GM23338 (cell line): Measurements from ENCODE around the gene FAM228B. TPM values are rescaled to one million over a fixed set of nuclear protein-coding genes. Genes with fewer than 3 reads are reported as not detected.

Experiments
- ATAC-seq: fragments of 200-7000 bp; cut with Tn5 transposase; 3 replicates; pipeline ENCODE4 v1.9.1; 2020
- DNase-seq: peaks from one replicate; pipeline ENCODE4 v3.0.0-alpha.2; 2015; ENCODE audit warnings: low spot score
- H2AFZ ChIP-seq: fragments of 200-600 bp; sonication (generic); 2 replicates; pipeline ENCODE4 v1.8.0; 2016; ENCODE audit warnings: antibody characterized with exemption, mild to moderate bottlenecking, moderate library complexity
- H3F3A ChIP-seq: fragments of 200-600 bp; sonication (generic); replicated peaks from 2 replicates; pipeline ENCODE4 v1.8.0; 2017; ENCODE audit warnings: antibody characterized with exemption, mixed run types, low read depth
- H3K27ac ChIP-seq: fragments of 200-600 bp; sonication (generic); 2 replicates; pipeline ENCODE4 v1.6.1; 2016; ENCODE audit warnings: low read depth
- H3K27me3 ChIP-seq: fragments of 200-600 bp; sonication (generic); 2 replicates; pipeline ENCODE4 v1.8.0; 2016; ENCODE audit warnings: mild to moderate bottlenecking, mixed run types, moderate library complexity; ENCODE audit not compliant: insufficient read depth
- H3K36me3 ChIP-seq: fragments of 200-600 bp; sonication (generic); 2 replicates; pipeline ENCODE4 v1.8.0; 2016; ENCODE audit warnings: mild to moderate bottlenecking; ENCODE audit not compliant: insufficient read depth
- H3K4me1 ChIP-seq: fragments of 200-600 bp; sonication (generic); 2 replicates; pipeline ENCODE4 v1.8.0; 2016; ENCODE audit warnings: mild to moderate bottlenecking, moderate library complexity; ENCODE audit not compliant: insufficient read depth
- H3K4me2 ChIP-seq: fragments of 200-600 bp; sonication (generic); 2 replicates; pipeline ENCODE4 v1.7.1; 2017; ENCODE audit warnings: mixed run types
- H3K4me3 ChIP-seq: fragments of 200-600 bp; sonication (generic); 2 replicates; pipeline ENCODE4 v1.6.1; 2016; ENCODE audit warnings: mixed run types
- H3K79me2 ChIP-seq: fragments of 200-600 bp; sonication (generic); replicated peaks from 2 replicates; pipeline ENCODE4 v1.8.0; 2017; ENCODE audit warnings: mild to moderate bottlenecking; ENCODE audit not compliant: insufficient read depth
- H3K9me2 ChIP-seq: fragments of 200-600 bp; sonication (generic); 2 replicates; pipeline ENCODE4 v1.8.0; 2017; ENCODE audit not compliant: insufficient read depth
- H4K20me1 ChIP-seq: fragments of 200-600 bp; sonication (generic); replicated peaks from 2 replicates; pipeline ENCODE4 v1.8.0; 2017; ENCODE audit warnings: mild to moderate bottlenecking; ENCODE audit not compliant: insufficient read depth
- H3K27ac Mint-ChIP-seq: 2 replicates; pipeline ENCODE4 v1.8.0; 2020; ENCODE audit warnings: inconsistent platforms, mild to moderate bottlenecking, moderate library complexity, mixed read lengths
- H3K27me3 Mint-ChIP-seq: 3 replicates; pipeline ENCODE4 v1.8.0; 2022; ENCODE audit warnings: low read depth, mild to moderate bottlenecking, moderate library complexity, mixed read lengths, inconsistent platforms; ENCODE audit not compliant: insufficient read depth, poor library complexity
- H3K36me3 Mint-ChIP-seq: 3 replicates; pipeline ENCODE4 v1.8.0; 2021; ENCODE audit warnings: low read depth, mild to moderate bottlenecking, inconsistent platforms, moderate library complexity, mixed read lengths
- H3K4me1 Mint-ChIP-seq: 3 replicates; pipeline ENCODE4 v1.8.0; 2020; ENCODE audit warnings: mild to moderate bottlenecking, inconsistent platforms, mixed read lengths
- H3K4me3 Mint-ChIP-seq: 3 replicates; pipeline ENCODE4 v1.8.0; 2021; ENCODE audit warnings: moderate library complexity, mild to moderate bottlenecking, inconsistent platforms, mixed read lengths
- H3K9me3 Mint-ChIP-seq: 3 replicates; pipeline ENCODE4 v1.8.0; 2020; ENCODE audit warnings: moderate library complexity, mild to moderate bottlenecking, inconsistent platforms, mixed read lengths
- JUNB ChIP-seq: IDR thresholded peaks from one replicate; pipeline ENCODE4 v1.6.1; 2016; ENCODE audit warnings: antibody characterized with exemption; ENCODE audit not compliant: unreplicated experiment
- STAT1 ChIP-seq: IDR thresholded peaks from one replicate; pipeline ENCODE4 v1.6.1; 2016; ENCODE audit warnings: antibody characterized with exemption; ENCODE audit not compliant: unreplicated experiment
- ZNF114 ChIP-seq: fragments of 250-450 bp; sonication (Bioruptor Pico); IDR thresholded peaks from 2 replicates; pipeline ENCODE4 v1.5.0; 2020; ENCODE audit warnings: mild to moderate bottlenecking, moderate library complexity
- polyA plus RNA-seq: library from polyadenylated mRNA; unstranded; fragments of >200 nt; fragmentation: Nextera tagmentation; extraction: Ambion mirVana; gene quantifications from 2 replicates; pipeline ENCODE4 v1.2.1, GENCODE V29; 2016
- total RNA-seq: library from RNA; depleted of rRNA; stranded (reverse); fragments of >200 nt; shearing (Covaris generic); gene quantifications from 2 replicates; pipeline ENCODE4 v1.2.3, GENCODE V29; 2014
- TF ChIP-seq, protein P1 (sequence below): IDR thresholded peaks from one replicate; pipeline ENCODE4 v1.6.1; 2018; ENCODE audit warnings: antibody characterized with exemption; ENCODE audit not compliant: unreplicated experiment
- TF ChIP-seq, protein P2 (sequence below): fragments of 250-450 bp; sonication (Bioruptor Pico); IDR thresholded peaks from 2 replicates; pipeline ENCODE4 v1.5.0; 2020; ENCODE audit warnings: mild to moderate bottlenecking, moderate library complexity
- TF ChIP-seq, protein P3 (sequence below), 2 experiments: fragments of 200-600 bp in 1 of 2; sonication (generic) in 1 of 2; conservative IDR thresholded peaks; 2 replicates each; pipeline versions ENCODE4 v1.5.1 to v1.6.1; 2016 to 2017; ENCODE audit warnings: antibody characterized with exemption in 2 of 2, low read depth in 2 of 2, mild to moderate bottlenecking in 2 of 2, moderate library complexity in 1 of 2

Gene FAM228B
- total and polyA plus RNA-seq, 2 experiments from 2014 or later: 3.4 to 7.9 TPM

DNA sequence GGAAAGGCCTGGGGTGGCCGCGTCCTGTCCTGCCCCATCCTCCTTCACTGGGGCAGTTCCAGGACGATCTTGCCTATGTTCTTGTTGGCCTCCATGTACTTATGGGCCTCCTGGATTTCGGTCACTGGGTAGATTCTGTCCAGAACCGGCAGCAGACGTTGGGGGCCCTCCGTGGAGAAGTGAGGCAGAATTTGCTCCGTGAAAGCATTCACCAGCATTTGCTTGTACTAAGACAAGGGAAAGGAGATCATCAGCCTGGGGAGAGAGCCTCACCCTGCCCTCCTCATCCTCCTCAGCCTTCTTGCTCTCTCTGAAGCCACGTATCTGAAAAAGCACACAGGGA, 45.8 kb upstream of the FAM228B start:
- peak overlapping the region; percentile 87 for H2AFZ ChIP-seq
- Mint-ChIP-seq H3K9me3 (no peaks in the 10 kb centered on the region), H3K4me1 (peaks cover 20% of the 10 kb centered on the region), H3K27ac (peak overlapping the region; percentile 89), H3K27me3 (peaks cover 4% of the 10 kb centered on the region), H3K36me3 (peaks cover 54% of the 10 kb centered on the region), H3K4me3 (peak overlapping the region; percentile 96)
- H3F3A ChIP-seq: peaks cover 25% of the 10 kb centered on the region
- H3K4me3 ChIP-seq: peak overlapping the region; percentile 90
- peaks cover 35% of the 10 kb centered on the region for H3K79me2 ChIP-seq
- DNase-seq (no peak), ATAC-seq (no peak)
- peak overlapping the region; percentile 98 for H3K4me2 ChIP-seq
- no peaks in the 10 kb centered on the region for H3K9me2 ChIP-seq
- peak overlapping the region; percentile 93 for H3K27ac ChIP-seq
- no peaks in the 10 kb centered on the region for H3K27me3 ChIP-seq
- H4K20me1 ChIP-seq: no peaks in the 10 kb centered on the region; the same call in 1 of the 2 replicates
- TF ChIP-seq ZNF114 (CRISPR knock-in tag): no peak
- TF ChIP-seq, protein P1, sequence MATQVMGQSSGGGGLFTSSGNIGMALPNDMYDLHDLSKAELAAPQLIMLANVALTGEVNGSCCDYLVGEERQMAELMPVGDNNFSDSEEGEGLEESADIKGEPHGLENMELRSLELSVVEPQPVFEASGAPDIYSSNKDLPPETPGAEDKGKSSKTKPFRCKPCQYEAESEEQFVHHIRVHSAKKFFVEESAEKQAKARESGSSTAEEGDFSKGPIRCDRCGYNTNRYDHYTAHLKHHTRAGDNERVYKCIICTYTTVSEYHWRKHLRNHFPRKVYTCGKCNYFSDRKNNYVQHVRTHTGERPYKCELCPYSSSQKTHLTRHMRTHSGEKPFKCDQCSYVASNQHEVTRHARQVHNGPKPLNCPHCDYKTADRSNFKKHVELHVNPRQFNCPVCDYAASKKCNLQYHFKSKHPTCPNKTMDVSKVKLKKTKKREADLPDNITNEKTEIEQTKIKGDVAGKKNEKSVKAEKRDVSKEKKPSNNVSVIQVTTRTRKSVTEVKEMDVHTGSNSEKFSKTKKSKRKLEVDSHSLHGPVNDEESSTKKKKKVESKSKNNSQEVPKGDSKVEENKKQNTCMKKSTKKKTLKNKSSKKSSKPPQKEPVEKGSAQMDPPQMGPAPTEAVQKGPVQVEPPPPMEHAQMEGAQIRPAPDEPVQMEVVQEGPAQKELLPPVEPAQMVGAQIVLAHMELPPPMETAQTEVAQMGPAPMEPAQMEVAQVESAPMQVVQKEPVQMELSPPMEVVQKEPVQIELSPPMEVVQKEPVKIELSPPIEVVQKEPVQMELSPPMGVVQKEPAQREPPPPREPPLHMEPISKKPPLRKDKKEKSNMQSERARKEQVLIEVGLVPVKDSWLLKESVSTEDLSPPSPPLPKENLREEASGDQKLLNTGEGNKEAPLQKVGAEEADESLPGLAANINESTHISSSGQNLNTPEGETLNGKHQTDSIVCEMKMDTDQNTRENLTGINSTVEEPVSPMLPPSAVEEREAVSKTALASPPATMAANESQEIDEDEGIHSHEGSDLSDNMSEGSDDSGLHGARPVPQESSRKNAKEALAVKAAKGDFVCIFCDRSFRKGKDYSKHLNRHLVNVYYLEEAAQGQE: no peak
- peaks cover 28% of the 10 kb centered on the region for H3K4me1 ChIP-seq
- peaks cover 20% of the 10 kb centered on the region for H3K36me3 ChIP-seq

DNA sequence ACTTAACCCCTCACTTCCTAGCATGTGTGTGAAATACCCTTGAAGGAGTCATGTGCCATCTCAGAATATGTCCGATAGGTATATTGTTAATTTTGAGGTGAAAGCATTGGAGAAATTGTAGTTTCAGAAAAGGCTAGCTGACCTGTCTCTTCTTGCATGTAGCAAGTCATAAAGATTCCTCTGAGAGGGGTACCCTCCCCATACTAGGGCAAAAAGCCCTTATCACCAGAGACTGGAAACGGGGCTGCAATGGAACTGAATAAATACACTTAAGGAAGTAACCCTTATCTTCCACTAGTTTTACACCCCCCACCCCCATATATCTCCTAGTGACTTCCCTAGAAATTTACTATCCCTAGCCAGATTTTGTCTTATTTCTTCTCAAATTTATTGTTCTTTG, 45.4 kb upstream of the FAM228B start:
- no peak for DNase-seq
- H3K4me1 Mint-ChIP-seq: peaks cover 24% of the 10 kb centered on the region
- Histone ChIP-seq H3K4me1 (peaks cover 28% of the 10 kb centered on the region), H3K79me2 (peaks cover 33% of the 10 kb centered on the region), H3K4me2 (peak overlapping the region; percentile 98), H3F3A (peaks cover 27% of the 10 kb centered on the region), H3K27ac (peak overlapping the region; percentile 93; the same call in 1 of the 2 replicates), H2AFZ (peak overlapping the region; percentile 87; the same call in 1 of the 2 replicates), H3K9me2 (no peaks in the 10 kb centered on the region), H3K4me3 (peak overlapping the region; percentile 90), H3K36me3 (peaks cover 20% of the 10 kb centered on the region), H4K20me1 (no peaks in the 10 kb centered on the region; the same call in 1 of the 2 replicates), H3K27me3 (no peaks in the 10 kb centered on the region)
- H3K4me3 Mint-ChIP-seq: peak overlapping the region; percentile 96
- peaks cover 54% of the 10 kb centered on the region for H3K36me3 Mint-ChIP-seq
- peak overlapping the region; percentile 89 for H3K27ac Mint-ChIP-seq
- ATAC-seq: no peak
- peaks cover 4% of the 10 kb centered on the region for H3K27me3 Mint-ChIP-seq
- no peaks in the 10 kb centered on the region for H3K9me3 Mint-ChIP-seq
- TF ChIP-seq STAT1 (no peak), JUNB (no peak), ZNF114 (CRISPR knock-in tag) (no peak)
- TF ChIP-seq, protein P1: no peak
- TF ChIP-seq, protein P2, sequence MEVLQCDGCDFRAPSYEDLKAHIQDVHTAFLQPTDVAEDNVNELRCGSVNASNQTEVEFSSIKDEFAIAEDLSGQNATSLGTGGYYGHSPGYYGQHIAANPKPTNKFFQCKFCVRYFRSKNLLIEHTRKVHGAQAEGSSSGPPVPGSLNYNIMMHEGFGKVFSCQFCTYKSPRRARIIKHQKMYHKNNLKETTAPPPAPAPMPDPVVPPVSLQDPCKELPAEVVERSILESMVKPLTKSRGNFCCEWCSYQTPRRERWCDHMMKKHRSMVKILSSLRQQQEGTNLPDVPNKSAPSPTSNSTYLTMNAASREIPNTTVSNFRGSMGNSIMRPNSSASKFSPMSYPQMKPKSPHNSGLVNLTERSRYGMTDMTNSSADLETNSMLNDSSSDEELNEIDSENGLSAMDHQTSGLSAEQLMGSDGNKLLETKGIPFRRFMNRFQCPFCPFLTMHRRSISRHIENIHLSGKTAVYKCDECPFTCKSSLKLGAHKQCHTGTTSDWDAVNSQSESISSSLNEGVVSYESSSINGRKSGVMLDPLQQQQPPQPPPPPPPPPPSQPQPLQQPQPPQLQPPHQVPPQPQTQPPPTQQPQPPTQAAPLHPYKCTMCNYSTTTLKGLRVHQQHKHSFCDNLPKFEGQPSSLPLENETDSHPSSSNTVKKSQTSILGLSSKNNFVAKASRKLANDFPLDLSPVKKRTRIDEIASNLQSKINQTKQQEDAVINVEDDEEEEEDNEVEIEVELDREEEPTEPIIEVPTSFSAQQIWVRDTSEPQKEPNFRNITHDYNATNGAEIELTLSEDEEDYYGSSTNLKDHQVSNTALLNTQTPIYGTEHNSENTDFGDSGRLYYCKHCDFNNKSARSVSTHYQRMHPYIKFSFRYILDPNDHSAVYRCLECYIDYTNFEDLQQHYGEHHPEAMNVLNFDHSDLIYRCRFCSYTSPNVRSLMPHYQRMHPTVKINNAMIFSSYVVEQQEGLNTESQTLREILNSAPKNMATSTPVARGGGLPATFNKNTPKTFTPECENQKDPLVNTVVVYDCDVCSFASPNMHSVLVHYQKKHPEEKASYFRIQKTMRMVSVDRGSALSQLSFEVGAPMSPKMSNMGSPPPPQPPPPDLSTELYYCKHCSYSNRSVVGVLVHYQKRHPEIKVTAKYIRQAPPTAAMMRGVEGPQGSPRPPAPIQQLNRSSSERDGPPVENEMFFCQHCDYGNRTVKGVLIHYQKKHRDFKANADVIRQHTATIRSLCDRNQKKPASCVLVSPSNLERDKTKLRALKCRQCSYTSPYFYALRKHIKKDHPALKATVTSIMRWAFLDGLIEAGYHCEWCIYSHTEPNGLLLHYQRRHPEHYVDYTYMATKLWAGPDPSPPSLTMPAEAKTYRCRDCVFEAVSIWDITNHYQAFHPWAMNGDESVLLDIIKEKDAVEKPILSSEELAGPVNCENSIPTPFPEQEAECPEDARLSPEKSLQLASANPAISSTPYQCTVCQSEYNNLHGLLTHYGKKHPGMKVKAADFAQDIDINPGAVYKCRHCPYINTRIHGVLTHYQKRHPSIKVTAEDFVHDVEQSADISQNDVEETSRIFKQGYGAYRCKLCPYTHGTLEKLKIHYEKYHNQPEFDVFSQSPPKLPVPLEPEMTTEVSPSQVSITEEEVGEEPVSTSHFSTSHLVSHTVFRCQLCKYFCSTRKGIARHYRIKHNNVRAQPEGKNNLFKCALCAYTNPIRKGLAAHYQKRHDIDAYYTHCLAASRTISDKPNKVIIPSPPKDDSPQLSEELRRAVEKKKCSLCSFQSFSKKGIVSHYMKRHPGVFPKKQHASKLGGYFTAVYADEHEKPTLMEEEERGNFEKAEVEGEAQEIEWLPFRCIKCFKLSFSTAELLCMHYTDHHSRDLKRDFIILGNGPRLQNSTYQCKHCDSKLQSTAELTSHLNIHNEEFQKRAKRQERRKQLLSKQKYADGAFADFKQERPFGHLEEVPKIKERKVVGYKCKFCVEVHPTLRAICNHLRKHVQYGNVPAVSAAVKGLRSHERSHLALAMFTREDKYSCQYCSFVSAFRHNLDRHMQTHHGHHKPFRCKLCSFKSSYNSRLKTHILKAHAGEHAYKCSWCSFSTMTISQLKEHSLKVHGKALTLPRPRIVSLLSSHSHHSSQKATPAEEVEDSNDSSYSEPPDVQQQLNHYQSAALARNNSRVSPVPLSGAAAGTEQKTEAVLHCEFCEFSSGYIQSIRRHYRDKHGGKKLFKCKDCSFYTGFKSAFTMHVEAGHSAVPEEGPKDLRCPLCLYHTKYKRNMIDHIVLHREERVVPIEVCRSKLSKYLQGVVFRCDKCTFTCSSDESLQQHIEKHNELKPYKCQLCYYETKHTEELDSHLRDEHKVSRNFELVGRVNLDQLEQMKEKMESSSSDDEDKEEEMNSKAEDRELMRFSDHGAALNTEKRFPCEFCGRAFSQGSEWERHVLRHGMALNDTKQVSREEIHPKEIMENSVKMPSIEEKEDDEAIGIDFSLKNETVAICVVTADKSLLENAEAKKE (CRISPR knock-in tag): no peak
- TF ChIP-seq, protein P3, sequence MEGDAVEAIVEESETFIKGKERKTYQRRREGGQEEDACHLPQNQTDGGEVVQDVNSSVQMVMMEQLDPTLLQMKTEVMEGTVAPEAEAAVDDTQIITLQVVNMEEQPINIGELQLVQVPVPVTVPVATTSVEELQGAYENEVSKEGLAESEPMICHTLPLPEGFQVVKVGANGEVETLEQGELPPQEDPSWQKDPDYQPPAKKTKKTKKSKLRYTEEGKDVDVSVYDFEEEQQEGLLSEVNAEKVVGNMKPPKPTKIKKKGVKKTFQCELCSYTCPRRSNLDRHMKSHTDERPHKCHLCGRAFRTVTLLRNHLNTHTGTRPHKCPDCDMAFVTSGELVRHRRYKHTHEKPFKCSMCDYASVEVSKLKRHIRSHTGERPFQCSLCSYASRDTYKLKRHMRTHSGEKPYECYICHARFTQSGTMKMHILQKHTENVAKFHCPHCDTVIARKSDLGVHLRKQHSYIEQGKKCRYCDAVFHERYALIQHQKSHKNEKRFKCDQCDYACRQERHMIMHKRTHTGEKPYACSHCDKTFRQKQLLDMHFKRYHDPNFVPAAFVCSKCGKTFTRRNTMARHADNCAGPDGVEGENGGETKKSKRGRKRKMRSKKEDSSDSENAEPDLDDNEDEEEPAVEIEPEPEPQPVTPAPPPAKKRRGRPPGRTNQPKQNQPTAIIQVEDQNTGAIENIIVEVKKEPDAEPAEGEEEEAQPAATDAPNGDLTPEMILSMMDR (conservative IDR thresholded peaks at IDR 0.05; ENCODE audit: low read depth in 2 of 2): no peak
